GOT3 (cell line): Measurements from ENCODE around the gene TTPAL.

Source experiments
- DNase-seq: peaks from one replicate; lab custom pipeline; 2025; ENCODE audit warnings: mixed read lengths; lab: John Stamatoyannopoulos, UW

TTPAL gene

DNA sequence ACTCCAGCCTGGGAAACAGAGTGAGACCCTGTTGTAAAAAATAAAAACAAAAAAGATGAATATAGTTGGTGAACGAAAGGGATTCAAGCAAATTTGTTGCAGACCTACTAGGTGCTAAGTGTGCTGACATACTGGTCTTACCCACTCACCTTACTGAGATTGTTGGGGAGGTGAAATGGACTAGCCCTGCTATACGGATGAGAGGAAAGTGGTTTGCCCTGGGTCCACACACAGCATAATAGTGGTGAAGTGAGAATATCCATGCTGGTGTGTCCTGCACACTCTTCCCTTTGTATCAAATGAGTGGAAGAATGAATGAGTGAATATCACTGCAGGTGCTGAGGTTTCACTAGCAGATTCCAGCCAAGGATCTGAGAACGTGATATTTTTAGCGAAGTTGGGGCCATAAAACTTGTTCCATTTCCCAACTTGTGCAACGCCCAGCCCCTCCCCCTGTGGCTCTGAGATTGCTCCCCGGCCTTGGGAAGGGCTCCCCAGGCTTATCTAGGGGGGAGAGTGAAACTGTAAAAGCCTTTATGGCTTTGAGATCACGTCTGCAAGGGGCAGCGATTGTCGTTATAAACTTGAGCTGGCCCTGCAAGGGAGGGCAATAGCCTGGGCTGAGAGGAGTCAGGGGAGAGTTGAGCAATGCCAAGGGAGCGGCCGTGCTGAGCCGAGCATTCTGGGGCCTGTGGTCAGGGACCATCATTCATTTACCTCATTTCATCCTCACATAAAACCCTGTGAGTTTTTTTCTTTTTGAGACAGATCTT, 33.2 kb upstream of the TTPAL start:
- DNase-seq: no peak

- no peak for DNase-seq
These were observed 29.6 kb upstream of the TTPAL start for GRCh38 chr20:44445742-44446710.

- DNase-seq: no peak
These were observed 27.8 kb upstream of the TTPAL start for GRCh38 chr20:44447827-44448419.

DNA sequence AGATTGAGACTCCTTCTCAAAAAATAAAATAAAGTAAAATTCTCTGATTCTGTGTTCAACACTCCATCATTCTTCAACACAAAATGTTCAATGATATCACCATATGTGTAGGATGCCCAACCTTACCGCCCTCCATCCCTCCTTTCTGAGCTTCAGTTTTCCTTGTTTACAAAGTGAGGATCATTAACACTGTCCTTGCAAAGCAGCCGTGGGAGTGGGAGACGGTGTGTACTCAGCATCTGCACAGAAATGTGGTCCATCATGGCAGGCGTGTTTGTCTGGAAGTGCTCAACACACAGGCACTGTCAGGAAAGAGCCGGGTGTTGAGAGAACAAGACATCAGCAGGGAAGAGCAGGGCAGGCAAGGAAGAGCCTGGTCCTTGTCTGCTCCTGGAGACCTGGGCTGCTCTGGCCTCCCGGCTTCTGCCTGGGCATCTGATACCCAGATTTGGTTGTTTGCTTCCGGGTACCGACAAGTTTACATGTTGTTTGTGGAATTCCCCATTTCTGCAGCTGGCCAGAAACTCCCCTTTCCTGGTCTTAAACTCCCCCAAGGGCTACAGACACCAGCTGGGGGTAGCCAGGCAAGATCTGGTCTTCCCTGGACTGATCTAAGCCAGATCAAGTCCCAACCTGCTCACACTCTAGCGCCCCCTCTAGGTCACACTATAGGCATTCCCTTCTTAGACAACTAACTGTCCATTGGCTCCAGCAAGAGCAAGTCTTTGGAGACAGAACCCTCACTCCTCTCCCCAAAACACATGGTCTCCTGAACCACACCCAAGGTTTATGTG, 26.7 kb upstream of the TTPAL start:
- DNase-seq: no peak

DNA sequence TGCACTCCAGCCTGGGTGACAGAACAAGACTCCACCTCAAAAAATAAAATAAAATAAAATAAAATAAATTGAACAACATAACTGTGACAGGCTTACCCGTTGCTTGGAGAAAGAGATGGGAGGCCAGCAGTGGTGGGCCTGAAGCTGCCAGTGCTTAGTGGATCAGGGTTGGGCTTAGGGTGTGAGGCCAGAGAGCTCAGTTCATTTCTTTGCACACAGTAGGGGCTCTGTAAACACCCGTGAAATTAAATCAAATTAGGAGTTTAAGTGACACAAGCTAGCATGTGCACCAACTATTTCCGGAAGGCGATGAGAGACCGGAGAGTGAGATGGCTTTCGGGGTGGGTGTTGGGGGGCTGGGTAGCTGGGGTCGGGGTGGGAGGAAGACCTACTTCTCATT, 25.8 kb upstream of the TTPAL start:
- no peak for DNase-seq

- no peak for DNase-seq
These were observed 25.3 kb upstream of the TTPAL start for GRCh38 chr20:44450281-44450889.

DNA sequence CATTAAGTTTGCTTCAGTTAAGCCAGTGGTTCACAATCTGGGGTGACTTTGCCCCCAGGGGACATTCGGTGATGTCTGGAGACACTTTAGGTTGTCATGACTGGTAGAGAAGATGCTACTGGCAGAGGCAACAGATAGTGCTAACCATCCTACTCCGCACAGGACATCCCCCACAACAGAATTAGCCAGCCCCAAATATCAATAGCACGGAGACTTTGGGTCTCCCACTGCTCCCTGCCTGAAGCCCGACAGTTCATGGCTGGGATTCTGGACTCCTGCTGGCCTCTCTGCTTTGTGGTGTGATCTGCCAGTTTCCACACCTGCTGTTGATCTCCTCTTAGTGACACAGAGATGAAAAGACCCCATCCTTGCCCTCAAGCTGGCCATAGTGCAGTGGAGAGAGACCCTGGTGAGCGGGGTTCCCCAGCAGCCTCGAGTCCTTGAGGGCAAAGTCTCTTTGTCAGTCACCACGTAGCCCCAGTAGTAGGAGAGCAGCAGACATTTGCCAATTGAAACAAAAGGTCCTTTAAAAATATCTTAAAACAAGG, 24.7 kb upstream of the TTPAL start:
- DNase-seq: no peak

DNA sequence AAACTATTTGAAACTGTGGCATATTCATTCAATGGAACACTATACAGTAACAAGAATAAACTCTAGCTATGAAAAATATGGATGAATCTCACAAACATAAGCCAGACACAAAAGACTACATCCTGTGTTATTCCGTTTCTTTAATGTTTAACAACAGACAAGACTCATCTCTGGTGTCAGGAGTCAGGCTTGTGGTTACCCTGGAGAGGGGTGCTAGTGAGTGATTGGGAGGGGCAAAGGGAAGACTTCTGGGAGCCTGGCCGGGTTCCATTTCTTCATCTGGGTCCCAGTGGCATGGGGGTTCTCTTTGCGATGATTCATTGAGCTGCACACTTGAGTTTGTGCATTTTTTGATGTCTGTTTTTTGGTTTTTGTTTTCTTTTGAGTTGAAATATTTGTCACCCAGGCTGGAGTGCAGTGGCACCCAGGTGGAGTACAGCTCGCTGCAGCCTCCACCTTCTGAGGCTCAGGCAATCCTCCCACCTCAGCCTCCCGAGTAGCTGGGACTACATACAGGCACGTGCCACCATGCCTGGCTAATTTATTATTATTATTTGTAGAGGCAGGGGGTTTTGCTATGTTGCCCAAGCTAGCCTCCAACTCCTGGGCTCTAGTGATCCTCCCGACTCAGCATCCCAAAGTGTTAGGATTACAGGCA, 21.2 kb upstream of the TTPAL start:
- DNase-seq: no peak

DNA sequence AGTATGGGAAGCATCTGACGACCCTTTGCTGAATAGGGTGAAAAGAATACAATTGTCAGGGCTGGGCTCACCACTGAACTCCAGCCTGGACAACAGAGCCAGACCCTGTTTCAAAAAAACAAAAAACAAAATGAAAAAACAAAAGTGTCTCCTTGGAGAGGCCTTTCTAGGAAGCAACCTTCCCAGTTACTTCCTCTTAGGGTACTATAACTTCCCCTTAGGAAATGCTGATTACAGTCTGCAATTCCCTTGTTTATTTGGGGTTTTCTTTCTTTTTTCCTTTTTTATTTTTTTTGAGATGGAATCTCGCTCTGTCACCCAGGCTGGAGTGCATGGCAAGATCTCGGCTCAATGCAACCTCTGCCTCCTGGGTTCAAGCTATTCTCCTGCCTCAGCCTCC, 20.5 kb upstream of the TTPAL start:
- DNase-seq: no peak

DNA sequence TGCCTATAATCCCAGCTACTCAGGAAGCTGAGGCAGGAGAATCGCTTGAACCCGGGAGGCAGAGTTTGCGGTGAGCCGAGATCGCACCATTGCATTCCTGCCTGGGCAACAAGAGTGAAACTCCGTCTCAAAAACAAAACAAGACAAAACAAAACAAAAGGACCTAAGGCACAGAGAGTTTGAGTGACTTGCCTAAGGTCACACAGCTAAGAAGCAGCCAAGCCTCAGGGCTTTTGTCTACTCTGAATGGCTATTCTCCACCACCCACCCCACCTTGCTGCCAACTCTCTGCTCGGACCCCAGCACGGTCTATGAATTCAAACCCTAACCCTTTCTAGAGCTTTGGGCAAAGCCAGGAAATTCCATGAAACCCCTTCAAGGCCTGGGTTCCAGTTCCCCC, 19.1 kb upstream of the TTPAL start:
- no peak for DNase-seq

DNA sequence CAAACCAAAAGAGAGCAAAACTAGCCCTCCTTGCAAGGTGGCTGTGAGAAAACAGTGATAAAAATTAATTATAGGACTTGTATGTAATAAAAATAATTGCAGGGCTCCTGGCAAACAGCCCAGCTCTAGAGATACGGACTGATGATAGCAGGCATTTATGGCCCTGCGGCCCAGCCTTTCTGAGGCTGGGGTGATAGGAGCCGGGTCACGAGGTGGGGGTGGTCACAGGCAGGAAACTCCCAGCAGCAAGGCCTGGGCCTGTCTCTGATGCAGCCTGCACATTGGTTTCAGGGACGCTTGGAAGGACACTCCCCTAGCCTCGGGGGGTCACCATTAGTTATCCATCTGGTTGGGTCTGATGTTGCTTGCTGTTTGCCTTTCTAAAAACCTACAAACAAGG, 18.7 kb upstream of the TTPAL start:
- no peak for DNase-seq

DNA sequence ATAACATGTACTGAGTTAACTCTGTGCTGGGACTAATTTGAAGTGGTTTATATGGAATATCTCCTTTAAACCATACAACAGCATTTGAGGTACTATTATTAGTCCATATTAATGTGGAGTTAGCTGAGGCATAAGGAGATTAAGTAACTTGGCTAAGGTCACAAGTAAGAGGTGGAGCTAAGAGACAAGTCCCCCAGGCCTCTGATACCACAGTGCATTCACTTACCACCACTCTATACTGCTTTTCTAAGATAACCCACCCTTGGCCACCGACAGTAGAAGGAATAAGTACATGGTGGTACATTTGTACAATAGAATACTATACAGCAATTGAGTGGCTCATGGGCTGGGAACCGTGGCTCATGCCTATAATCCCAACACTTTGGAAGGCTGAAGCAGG, 16.4 kb upstream of the TTPAL start:
- no peak for DNase-seq

DNA sequence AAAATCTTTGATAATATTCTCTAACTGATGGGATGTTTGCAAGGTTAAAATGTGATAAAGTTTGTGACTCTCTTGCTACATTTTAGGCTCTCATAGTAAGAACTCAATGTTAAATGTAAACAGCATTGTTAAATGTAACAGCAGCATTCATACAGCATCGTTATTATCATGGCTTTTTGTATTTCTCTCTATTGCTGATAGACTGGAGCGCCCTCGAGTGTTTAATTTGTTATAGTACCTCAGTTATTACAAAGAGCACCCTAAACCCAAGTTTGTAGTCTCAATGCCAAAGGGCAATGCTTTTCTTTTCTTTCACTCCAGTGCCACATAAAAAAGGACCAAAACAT, 14.9 kb upstream of the TTPAL start:
- no peak for DNase-seq

- DNase-seq: no peak
These were observed 14.4 kb upstream of the TTPAL start for GRCh38 chr20:44461142-44461802.

DNA sequence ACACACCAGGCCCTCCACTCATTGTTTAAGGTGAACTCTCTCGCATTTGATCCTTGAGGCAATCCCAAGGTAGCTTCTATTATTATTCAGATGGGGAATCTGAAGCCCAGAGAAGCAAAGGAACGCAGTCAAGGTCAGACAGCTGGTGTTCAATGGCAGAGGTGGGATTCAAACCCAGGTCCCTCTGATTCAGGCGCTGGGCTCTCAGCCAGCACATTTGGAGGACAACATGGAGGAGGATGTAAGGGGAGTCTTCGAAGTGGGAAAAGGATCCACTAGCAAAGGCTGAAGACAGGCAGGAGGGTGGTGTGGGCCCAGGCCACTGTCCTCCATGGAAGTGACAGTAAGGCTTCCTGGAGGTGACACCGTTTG, 13.9 kb upstream of the TTPAL start:
- DNase-seq: no peak

DNA sequence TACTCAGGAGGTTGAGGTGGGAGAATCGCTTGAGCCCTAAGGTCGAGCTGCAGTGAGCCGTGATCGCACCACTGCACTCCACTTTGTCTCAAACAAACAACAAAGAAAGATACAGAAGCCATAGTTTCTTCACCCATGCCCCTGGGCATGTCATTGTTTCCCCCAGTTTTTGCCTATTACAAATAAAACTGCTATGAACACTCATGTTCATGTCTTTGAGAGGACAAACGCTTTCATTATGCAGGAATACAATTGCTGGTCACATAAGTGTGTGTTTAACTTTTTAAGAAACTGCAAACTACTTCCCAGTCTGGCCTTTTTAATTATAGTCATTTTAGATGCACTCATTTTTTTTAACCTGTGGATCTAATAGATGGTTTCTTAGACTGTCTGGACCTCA, 12.2 kb upstream of the TTPAL start:
- no peak for DNase-seq

- DNase-seq: no peak
These were observed 11.2 kb upstream of the TTPAL start for GRCh38 chr20:44464514-44464913.

DNA sequence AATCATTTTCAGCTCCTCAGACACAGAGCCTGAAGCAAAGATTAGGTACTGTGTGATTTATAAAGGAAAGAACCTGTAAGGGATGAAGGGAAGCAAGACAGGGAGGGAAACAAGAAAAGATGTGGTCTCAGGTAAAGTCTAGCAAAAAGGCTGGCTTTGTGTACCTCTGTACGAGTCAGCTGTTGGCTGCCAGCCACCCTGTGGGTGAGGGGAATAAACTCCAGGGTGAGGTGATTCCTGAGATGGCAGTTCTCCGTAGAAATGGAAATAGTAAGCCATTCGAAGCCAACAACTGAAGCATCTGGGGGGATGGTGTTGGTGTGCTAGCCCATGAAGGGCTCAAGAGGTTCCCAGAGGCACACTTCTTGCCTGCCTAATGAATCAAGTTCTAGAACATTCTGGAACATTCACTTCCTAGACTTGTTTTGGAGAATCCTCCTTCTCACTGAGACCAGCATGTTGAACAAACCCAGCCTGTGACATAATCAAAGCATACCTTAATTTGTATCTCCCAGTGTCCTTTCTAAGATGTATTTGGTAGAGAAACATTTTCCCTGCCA, 10.6 kb upstream of the TTPAL start:
- no peak for DNase-seq

GRCh38 chr20:44467289-44467883, 8.3 kb upstream of the TTPAL start:
- DNase-seq: no peak
